Midbrain (tissue), 1 donor: ENCODE measurements around the gene PRKCZ.

Experiments used
- DNase-seq: peaks from one replicate; lab custom pipeline; 2025; lab: John Stamatoyannopoulos, UW

PRKCZ gene

GRCh38 chr1:2194898-2195673, 144.9 kb downstream of the PRKCZ start:
- DNase-seq = peak; percentile 78

GRCh38 chr1:2195785-2196184, 145.6 kb downstream of the PRKCZ start:
- DNase-seq = no peak

DNA sequence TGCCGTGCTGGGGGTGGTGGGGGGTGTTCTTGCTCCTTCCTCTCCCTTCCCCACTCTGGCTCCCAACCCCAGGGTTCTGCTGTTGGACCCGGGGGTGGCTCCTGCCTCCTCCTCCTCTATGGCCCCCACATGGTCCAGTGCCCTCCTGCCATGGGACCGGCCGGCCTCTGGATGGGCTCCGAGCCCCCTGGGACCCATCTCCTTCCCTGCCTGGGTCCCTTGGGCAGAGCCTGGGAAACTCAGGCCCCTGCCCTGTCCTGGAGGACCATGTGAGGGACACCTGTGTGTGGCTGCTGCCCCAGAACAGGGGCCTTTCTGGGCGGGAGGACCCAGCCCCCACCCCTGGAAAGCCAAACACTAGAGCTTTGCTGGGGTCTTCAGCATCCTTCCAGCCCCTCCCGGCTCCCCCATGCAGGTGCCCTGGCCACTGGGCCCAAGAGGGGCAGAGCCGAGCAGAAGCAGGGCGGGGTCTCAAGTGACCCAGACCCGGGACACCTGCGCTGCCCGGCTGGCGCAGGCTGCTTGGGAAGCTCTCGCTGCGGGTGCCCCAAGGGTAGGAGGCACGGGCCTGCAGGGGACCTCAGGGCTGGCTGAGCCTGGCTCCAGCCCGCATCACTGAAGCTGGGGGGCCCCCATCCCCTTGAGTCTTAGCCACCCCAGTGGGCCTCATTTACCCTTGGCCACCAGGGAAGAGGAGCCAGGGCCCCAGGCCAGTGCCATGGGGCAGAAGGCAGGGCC, 146.9 kb downstream of the PRKCZ start:
- DNase-seq = no peak

GRCh38 chr1:2197707-2198165, 147.5 kb downstream of the PRKCZ start:
- no peak for DNase-seq

GRCh38 chr1:2198571-2198970, 148.4 kb downstream of the PRKCZ start:
- DNase-seq = no peak

GRCh38 chr1:2199042-2199810, 149.0 kb downstream of the PRKCZ start:
- peak; percentile 79 for DNase-seq

GRCh38 chr1:2200308-2200943, 150.2 kb downstream of the PRKCZ start:
- DNase-seq = no peak

- no peak for DNase-seq
Observed at GRCh38 chr1:2201062-2201461, 150.9 kb downstream of the PRKCZ start.

GRCh38 chr1:2202008-2202575, 151.9 kb downstream of the PRKCZ start:
- no peak for DNase-seq

DNA sequence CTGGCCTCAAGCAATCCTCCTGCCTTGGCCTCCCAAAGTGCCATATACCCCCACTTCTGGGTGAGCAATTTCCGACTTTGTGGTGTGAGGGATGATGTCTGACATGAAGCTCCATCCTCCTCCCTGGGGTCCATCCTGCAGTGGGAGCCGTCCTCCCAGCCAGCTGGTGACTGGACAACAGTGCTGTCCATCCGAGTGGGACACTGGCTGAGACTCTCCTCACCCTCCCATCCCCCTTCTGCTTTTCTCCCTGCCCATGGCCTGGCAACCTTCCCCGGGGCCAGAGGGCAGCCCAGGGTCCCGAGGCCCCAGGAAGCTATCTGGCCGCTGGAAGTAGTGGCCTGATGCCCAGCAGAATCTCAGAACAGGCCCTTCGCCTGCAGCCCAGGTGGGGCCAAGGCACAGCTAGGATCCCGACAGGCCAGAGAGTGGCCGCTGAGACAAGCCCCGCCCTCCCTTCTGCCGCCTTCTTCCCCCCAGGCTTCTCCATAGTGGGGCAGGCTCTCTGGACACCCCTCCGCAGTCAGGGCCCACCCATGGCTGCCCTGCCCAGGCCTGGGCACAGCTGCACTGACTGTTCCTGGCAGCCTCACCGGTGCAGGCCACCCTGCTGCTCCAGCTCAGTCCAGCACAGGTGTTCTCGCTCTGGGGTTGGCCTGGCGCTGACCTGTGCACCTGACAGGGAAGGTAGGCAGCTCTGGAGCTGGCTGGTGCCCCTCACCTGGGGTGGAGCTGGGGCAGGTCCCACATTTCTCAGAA, 152.8 kb downstream of the PRKCZ start:
- no peak for DNase-seq

DNA sequence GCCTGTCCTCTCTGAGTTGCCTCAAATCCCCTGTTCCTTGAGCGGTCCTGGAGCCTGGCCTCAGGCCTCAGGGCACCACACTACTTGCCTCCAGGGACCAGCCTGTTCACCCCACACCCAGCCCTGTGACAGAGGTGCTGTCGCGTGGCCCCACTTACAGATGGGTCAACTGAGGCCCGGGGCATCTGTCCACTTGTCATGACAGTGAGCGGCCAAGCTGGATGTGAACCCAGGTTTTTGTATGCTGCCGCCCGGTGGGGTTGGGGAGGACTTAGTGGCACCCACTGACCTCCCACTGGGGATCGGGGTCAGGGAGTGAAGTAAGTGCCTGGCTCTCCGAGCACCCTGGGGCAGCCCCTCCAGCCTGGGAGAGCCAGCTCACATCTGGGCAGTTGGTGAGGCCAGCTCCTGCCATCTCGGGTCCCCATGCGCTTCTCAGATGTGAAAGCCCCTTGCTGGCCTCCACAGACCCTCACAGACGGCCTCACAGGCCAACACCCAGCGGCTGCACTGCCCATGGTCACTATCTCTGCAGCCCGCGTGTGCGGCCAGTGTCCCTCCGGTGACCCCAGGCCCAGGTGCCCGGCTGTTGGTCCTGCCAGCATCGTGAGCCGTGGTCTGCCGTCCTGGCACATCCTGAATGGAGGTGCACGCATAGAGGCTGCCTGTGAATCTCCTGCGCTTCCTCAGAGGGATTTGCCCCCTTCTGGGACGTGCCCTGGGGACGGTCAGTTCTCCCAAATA, 153.6 kb downstream of the PRKCZ start:
- DNase-seq = no peak

GRCh38 chr1:2204415-2205190, 154.4 kb downstream of the PRKCZ start:
- peak; percentile 77 for DNase-seq

GRCh38 chr1:2205191-2205952, 155.2 kb downstream of the PRKCZ start:
- DNase-seq = peak; percentile 89

DNA sequence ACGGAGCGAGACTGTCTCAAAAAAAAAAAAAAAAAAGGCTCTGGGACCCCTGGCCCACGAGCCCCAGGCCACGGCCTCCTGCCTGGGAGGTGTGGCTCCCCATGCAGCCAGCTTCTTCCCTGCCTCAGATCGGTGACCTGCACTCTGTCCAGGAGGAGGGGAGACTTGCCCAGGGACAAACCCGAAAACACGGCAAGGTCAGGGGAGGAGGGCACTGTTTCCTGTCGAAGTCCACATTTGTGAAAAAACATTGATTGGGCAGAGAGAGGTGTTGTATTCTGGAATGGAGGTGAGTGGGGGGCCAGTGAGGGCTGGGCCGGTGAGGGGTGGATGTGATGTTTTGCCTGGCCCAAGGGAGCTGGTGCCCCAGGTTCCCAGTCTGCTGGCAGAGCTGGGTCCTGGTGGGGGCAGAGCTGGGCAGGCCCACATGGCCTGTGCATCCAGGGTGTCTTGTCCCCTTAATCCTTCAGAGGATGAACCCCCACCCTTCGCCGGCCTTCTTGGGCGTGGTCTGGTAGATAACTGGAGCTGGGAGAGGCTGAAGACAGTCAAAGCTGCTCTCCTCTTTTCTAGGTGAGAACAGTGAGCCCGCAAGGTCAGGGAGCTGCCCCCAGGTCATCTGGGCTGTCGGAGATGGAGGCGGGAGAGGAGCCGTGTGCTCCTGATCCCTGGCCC, 156.7 kb downstream of the PRKCZ start:
- no peak for DNase-seq

DNA sequence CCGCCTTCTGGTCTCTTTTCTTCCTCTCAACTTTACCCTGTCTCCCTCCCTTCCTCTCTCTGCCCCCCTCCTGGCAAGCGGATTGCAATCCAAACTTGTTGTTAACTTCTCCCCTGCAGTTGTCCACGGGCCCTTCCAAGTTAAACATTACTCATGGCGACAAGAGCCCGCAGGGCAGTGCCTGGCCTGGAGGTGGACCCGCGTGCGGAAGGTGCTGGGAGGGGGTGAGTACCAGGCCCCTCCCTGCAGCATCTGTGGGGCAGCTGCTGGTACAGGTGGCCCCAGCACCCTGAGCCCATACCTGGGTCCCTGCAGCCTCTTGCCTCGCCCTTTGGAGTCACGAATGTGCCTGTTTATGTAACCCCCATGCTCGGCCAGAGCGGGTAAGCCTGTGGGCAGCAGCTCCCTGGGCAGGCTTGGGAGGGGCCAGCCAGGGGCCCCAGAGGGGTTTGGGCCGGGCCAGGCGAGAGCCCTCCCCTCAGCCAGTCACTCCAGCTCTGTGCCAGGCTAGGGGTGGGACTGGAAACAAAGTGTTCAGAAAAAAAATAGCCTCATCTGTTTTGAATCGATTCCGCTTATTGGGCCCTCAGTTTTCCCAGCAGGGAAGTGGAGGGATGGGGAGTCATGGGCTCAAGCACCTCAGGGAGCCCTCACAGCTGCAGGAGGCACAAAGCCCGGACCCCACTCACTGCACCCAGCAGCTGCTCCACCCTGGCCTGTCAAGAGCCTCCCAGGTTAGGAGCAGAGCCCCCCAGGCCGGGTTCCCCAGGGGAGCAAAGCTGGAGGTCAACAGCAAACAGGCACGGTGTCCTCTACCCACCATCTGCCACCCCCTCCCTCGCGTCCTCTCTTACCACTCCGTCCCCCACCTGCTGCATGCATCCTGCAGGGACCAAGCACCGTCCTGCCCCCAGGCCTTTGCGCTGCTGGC, 158.4 kb downstream of the PRKCZ start:
- DNase-seq = no peak

DNA sequence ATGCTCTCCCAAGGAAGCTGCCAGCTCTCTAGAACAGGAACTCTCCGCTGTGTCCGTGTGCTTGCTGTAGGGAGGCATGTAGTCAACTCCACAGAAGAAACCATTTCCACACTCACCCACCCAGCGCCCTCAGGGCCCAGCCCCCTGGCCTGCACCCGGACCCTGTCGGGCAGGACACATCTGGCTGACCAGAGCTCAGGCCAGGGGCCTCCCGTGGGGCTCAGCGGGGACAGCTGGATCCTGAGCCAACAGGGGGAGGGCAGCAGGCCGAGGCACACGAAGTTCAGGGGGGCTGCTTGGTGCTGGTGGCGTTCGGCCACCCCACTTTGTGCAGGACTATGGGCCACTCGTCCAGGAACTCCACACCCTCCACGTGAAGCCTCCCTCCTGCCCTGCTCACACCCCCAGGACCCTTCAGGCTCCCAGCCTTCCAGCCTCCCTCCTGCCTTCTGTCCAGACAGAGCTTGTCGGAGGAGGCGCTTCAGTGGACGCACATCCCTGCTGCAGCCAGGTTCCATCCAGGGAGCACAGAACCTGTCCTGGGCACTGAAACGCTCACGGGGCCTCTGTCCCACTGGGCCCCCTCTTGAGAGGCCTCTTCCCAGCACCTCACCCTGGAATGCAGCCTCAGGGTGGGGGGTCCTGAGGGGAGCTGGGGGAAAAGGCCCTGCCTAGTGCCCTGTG, 159.3 kb downstream of the PRKCZ start:
- DNase-seq = no peak
